Measurements from ENCODE around the gene TAF4. TPM values are rescaled to one million over a fixed set of nuclear protein-coding genes. Genes with fewer than 3 reads are reported as not detected.

TAF4 gene
- total RNA-seq, 6 experiments from 2014 or later, result 9.0 to 13.0 (median 11.3) TPM

GRCh38 chr20:61938839-61939690, 126.6 kb downstream of the TAF4 start:
- ATAC-seq, result no peak
- intact Hi-C loops (cut with DNase I), result no loop called here
- TF ChIP-seq CTCF (IDR thresholded peaks at IDR 0.05) (no peak), POLR2A (IDR thresholded peaks at IDR 0.05) (no peak)

GRCh38 chr20:61937963-61938838, 127.5 kb downstream of the TAF4 start:
- Histone ChIP-seq H3K36me3 (no peaks in the 10 kb centered on the region), H3K27me3 (no peaks in the 10 kb centered on the region), H3K4me1 (no peaks in the 10 kb centered on the region), H3K4me3 (no peak overlapping the region), H3K27ac (no peak overlapping the region), H3K9me3 (no peaks in the 10 kb centered on the region)
- TF ChIP-seq POLR2A (IDR thresholded peaks at IDR 0.05) (no peak), CTCF (IDR thresholded peaks at IDR 0.05) (no peak)
- ATAC-seq, result no peak
- DNase-seq, result peak in 2 of 3 donors; percentile 36 to 43
- intact Hi-C loops (cut with DNase I), result no loop called here
- WGBS (ENCODE audit: insufficient coverage, low coverage, low lambda C conversion rate, missing lambda C conversion rate), result 48% methylated on average over 4 of the region's 31 CpGs

More at GRCh38 chr20:61938839-61939690, 126.6 kb downstream of the TAF4 start:
- DNase-seq, result peak in 2 of 3 donors; percentile 33 to 35
- Histone ChIP-seq H3K36me3 (no peaks in the 10 kb centered on the region), H3K9me3 (no peaks in the 10 kb centered on the region), H3K4me3 (no peak overlapping the region), H3K27ac (no peak overlapping the region), H3K4me1 (no peaks in the 10 kb centered on the region), H3K27me3 (no peaks in the 10 kb centered on the region)
- 100% methylated on average over 2 of the region's 27 CpGs for WGBS (ENCODE audit: insufficient coverage, low coverage, low lambda C conversion rate, missing lambda C conversion rate)

- WGBS (ENCODE audit: insufficient coverage, low coverage, low lambda C conversion rate, missing lambda C conversion rate), result 32% methylated on average over 4 of the region's 10 CpGs
- Histone ChIP-seq H3K36me3 (no peaks in the 10 kb centered on the region), H3K4me1 (no peaks in the 10 kb centered on the region), H3K27ac (no peak overlapping the region), H3K9me3 (no peaks in the 10 kb centered on the region), H3K4me3 (no peak overlapping the region), H3K27me3 (no peaks in the 10 kb centered on the region)
- ATAC-seq, result no peak
- DNase-seq, result peak in 1 of 3 donors; percentile 38
- intact Hi-C loops (cut with DNase I), result no loop called here
- TF ChIP-seq CTCF (IDR thresholded peaks at IDR 0.05) (no peak), POLR2A (IDR thresholded peaks at IDR 0.05) (no peak)
Measured at GRCh38 chr20:61937146-61937962, 128.3 kb downstream of the TAF4 start.

GRCh38 chr20:61936701-61937131, 129.0 kb downstream of the TAF4 start:
- WGBS (ENCODE audit: insufficient coverage, low coverage, low lambda C conversion rate, missing lambda C conversion rate), result 71% methylated on average over 9 of the region's 29 CpGs
- H3K27ac ChIP-seq, result no peak overlapping the region
- H3K4me3 ChIP-seq, result no peak overlapping the region
- ATAC-seq, result no peak
- H3K27me3 ChIP-seq, result no peaks in the 10 kb centered on the region
- no peaks in the 10 kb centered on the region for H3K9me3 ChIP-seq
- no peaks in the 10 kb centered on the region for H3K4me1 ChIP-seq
- H3K36me3 ChIP-seq, result no peaks in the 10 kb centered on the region
- TF ChIP-seq POLR2A (IDR thresholded peaks at IDR 0.05) (no peak), CTCF (IDR thresholded peaks at IDR 0.05) (no peak)
- peak in 2 of 3 donors; percentile 33 to 39 for DNase-seq
- intact Hi-C loops (cut with DNase I), result no loop called here
